Neural crest cell (in vitro differentiated cells): ENCODE data around the gene FBLN2. TPM values are rescaled to one million over a fixed set of nuclear protein-coding genes. Genes with fewer than 3 reads are reported as not detected.

ENCODE experiments used
- DNase-seq: peaks from one replicate; pipeline ENCODE4 v3.0.0; 2021; ENCODE audit warnings: low read depth, mixed read lengths, low spot score
- H3K27ac Mint-ChIP-seq: one replicate; pipeline ENCODE4 v1.8.0; 2021; ENCODE audit warnings: mild to moderate bottlenecking, mixed read lengths; ENCODE audit not compliant: unreplicated experiment
- H3K27me3 Mint-ChIP-seq: 2 replicates; pipeline ENCODE4 v1.8.0; 2021; ENCODE audit warnings: low read depth, mild to moderate bottlenecking, mixed read lengths
- H3K36me3 Mint-ChIP-seq: 2 replicates; pipeline ENCODE4 v1.8.0; 2021; ENCODE audit warnings: low read depth, mild to moderate bottlenecking, mixed read lengths
- H3K4me1 Mint-ChIP-seq: 2 replicates; pipeline ENCODE4 v1.8.0; 2021; ENCODE audit warnings: mixed read lengths
- H3K4me3 Mint-ChIP-seq: one replicate; pipeline ENCODE4 v1.8.0; 2021; ENCODE audit warnings: mild to moderate bottlenecking, mixed read lengths
- H3K9me3 Mint-ChIP-seq: 2 replicates; pipeline ENCODE4 v1.8.0; 2021; ENCODE audit warnings: mixed read lengths
- total RNA-seq: library from RNA; stranded (reverse); gene quantifications from 2 replicates; pipeline ENCODE4 v1.2.1, GENCODE V29; 2021
- TF ChIP-seq, protein P1 (sequence below): fragments of 200-600 bp; sonication (generic); conservative IDR thresholded peaks from 2 replicates; pipeline ENCODE4 v1.5.0; 2021; ENCODE audit warnings: antibody characterized with exemption, mild to moderate bottlenecking

FBLN2 gene
- total RNA-seq, 1 donor from 2014 or later: 6.3 TPM

DNA sequence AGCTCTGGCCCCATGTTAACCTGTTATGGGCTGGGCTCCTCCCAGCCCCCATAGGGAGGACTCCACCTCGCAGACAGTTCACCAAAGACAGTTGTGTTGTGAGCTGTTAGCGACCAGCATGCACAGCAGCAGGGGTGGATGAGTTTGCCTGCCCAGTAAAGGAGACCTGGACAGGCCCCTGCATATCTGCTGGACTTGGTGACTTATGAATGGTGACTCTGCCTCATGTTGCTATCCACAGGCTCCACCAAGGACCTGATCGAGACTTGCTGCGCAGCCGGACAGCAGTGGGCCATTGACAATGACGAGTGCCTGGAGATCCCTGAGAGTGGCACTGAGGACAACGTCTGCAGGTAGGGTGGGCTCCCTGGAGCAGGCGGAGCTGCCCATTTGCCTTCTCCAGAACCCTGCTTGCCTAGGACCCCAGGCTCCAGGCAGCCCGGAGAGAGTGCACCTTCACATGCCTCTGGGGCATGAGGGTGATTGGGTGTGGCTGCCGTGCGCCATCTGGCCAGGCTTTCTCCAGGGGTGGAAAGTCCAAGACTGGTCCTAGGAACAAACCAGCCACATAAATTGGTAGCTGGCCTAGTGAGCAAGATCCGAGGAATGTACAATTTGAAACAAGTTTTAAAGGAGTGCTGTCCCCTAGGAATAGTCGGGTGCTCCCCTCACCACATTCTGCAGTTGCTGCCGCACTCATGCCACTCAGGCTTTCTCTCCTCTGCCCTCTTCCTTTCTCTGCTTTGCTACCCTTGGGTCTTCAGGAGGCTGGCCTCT lies 59.1 kb downstream of the FBLN2 start:
- Mint-ChIP-seq H3K27ac (no peak overlapping the region), H3K27me3 (no peaks in the 10 kb centered on the region), H3K9me3 (no peaks in the 10 kb centered on the region), H3K36me3 (no peaks in the 10 kb centered on the region), H3K4me1 (peaks cover 4% of the 10 kb centered on the region), H3K4me3 (no peak overlapping the region)
- no peak for DNase-seq
- TF ChIP-seq, protein P1, sequence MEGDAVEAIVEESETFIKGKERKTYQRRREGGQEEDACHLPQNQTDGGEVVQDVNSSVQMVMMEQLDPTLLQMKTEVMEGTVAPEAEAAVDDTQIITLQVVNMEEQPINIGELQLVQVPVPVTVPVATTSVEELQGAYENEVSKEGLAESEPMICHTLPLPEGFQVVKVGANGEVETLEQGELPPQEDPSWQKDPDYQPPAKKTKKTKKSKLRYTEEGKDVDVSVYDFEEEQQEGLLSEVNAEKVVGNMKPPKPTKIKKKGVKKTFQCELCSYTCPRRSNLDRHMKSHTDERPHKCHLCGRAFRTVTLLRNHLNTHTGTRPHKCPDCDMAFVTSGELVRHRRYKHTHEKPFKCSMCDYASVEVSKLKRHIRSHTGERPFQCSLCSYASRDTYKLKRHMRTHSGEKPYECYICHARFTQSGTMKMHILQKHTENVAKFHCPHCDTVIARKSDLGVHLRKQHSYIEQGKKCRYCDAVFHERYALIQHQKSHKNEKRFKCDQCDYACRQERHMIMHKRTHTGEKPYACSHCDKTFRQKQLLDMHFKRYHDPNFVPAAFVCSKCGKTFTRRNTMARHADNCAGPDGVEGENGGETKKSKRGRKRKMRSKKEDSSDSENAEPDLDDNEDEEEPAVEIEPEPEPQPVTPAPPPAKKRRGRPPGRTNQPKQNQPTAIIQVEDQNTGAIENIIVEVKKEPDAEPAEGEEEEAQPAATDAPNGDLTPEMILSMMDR: no peak

DNA sequence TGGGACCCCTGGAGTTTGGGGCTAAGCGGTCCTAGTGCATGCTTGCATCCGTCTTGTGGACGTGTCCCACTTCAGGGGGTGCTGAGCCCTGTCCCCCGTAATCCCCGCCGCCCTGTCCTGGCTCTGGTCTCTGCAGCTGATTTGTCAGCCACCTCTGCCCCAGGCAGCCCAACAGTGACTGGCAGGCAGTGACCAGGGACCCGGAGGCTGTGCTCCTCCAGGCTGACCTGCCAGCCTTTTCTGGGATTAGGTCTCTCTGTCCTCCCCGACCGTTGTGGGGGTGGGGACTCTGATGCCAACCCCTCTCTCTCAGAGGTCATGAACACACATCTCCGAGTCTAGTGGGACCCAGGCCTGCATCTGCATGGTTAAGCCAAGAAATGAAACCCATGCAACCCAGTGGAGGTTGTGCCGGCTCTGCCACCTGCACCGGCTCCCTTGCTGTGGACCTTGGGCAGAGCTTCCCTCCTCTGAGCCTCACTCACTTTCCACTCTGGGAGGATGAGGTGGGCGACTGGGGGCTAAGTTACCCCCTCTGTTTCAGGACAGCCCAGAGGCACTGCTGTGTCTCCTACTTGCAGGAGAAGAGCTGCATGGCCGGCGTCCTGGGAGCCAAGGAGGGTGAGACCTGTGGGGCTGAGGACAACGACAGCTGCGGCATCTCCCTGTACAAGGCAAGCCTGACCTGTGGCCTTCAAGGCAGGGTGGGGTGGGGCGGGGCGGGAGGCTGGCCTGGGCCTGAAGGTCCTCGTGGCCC lies 60.2 kb downstream of the FBLN2 start:
- peaks cover 4% of the 10 kb centered on the region for H3K4me1 Mint-ChIP-seq
- H3K36me3 Mint-ChIP-seq: no peaks in the 10 kb centered on the region
- DNase-seq: no peak
- no peaks in the 10 kb centered on the region for H3K9me3 Mint-ChIP-seq
- no peaks in the 10 kb centered on the region for H3K27me3 Mint-ChIP-seq
- TF ChIP-seq, protein P1: no peak
- no peak overlapping the region for H3K27ac Mint-ChIP-seq
- no peak overlapping the region for H3K4me3 Mint-ChIP-seq

DNA sequence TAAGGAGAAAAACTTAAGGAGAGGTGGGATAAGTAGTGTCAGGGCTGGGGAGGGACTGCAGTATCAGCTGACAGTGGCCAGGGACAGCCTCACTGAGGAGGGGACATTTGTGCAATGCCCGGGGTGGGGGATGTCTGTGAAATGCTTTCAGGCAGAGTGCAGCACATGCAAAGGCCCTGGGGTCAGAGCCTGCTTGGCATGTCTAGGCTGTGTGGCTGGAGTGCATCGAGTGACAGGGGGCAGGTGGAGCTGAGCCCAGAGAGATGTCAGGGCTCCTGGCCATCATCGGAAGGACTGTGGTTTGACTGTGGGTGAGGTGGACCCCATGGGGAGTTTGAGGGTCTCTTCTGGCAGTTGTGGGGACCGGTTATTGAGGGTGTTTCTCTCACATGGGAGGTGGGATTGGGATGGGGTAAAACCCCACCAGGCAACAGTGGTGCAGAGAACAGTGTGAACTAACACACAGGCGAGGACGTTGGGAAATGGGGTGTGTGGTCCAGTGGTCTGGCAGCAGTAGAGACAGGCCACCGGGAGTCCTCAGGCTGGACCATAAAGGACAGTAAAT lies 61.2 kb downstream of the FBLN2 start:
- Mint-ChIP-seq H3K36me3 (no peaks in the 10 kb centered on the region), H3K27me3 (no peaks in the 10 kb centered on the region), H3K4me3 (no peak overlapping the region)

DNA sequence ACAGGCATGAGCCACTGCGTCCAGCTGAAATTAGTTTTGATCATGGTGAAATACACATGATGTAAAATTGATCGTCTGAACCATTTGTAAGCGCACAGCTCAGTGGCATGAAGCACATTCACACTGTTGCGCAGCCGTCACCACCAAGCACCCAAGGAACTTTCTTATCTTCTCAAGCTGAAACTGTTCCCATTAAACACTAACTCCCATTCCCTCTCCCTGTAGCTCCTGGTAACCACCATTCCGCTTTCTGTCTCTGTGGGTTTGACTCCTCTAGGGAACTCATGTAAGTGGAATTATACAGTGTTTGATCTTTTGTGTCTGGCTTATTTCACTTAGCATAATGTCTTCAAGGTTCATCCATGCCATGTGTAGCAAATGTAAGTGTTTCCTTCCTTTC lies 62.3 kb downstream of the FBLN2 start:
- DNase-seq: no peak

More for the DNA sequence above, 61.2 kb downstream of the FBLN2 start:
- no peak for DNase-seq
- TF ChIP-seq, protein P1: no peak
- H3K27ac Mint-ChIP-seq: no peak overlapping the region
- peaks cover 4% of the 10 kb centered on the region for H3K4me1 Mint-ChIP-seq
- peaks cover 7% of the 10 kb centered on the region for H3K9me3 Mint-ChIP-seq

DNA sequence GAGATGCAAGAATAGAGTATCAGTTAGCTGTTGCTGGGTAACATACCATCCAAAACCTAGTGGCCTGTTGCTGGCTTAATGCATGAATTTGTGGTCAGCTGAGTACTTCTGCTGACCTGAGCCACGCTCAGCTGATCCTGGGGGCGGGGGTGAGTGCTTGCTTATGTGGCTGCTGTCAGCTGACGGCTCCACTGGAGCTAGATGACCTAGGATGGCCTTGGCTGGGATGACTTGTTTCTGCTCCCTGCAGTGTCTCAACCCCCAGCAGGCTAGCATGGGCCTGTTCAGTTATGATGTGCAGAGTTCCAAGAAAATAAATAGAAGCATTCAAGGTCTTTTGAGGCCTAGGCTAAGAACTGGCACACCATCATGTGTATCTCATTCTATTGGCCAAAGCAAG lies 63.9 kb downstream of the FBLN2 start:
- Mint-ChIP-seq H3K27ac (no peak overlapping the region), H3K36me3 (no peaks in the 10 kb centered on the region), H3K27me3 (no peaks in the 10 kb centered on the region), H3K4me3 (no peak overlapping the region), H3K9me3 (peaks cover 11% of the 10 kb centered on the region), H3K4me1 (no peaks in the 10 kb centered on the region)
- TF ChIP-seq, protein P1: no peak
- no peak for DNase-seq

More for the DNA sequence above, 62.3 kb downstream of the FBLN2 start:
- TF ChIP-seq, protein P1: no peak
- H3K27ac Mint-ChIP-seq: no peak overlapping the region
- H3K27me3 Mint-ChIP-seq: no peaks in the 10 kb centered on the region
- no peaks in the 10 kb centered on the region for H3K36me3 Mint-ChIP-seq
- H3K4me1 Mint-ChIP-seq: peaks cover 4% of the 10 kb centered on the region
- H3K9me3 Mint-ChIP-seq: peaks cover 7% of the 10 kb centered on the region
- H3K4me3 Mint-ChIP-seq: no peak overlapping the region
